Psoas muscle (tissue), 8 donors: Measurements from ENCODE around the gene COG2. TPM values are rescaled to one million over a fixed set of nuclear protein-coding genes. Genes with fewer than 3 reads are reported as not detected.

ENCODE experiments used
- ATAC-seq, 4 donors: fragments of 200-7000 bp; cut with Tn5 transposase; one replicate each; pipeline ENCODE4 v1.9.1; 2020; ENCODE audit warnings: moderate library complexity in 3 of 4, mild to moderate bottlenecking in 2 of 4
- DNase-seq, 2 donors: peaks; one replicate each; pipeline ENCODE4 v3.0.0-alpha.2; 2020
- H3K27ac ChIP-seq: fragments of 200-600 bp; one replicate; pipeline ENCODE4 v1.8.0; 2022
- H3K27me3 ChIP-seq, 3 donors: fragments of 200-600 bp in 1 of 3; one replicate each; pipeline versions ENCODE4 v1.6.1 to v1.8.0; 2013 to 2022; ENCODE audit warnings: low read length in 2 of 3, mild to moderate bottlenecking in 2 of 3, moderate library complexity in 1 of 3; ENCODE audit not compliant: insufficient read depth in 3 of 3
- H3K36me3 ChIP-seq, 2 donors: fragments of 200-600 bp in 1 of 2; one replicate each; pipeline versions ENCODE4 v1.6.1 to v1.8.0; 2013 to 2022; ENCODE audit warnings: low read depth in 1 of 2, mild to moderate bottlenecking in 1 of 2, moderate library complexity in 1 of 2; ENCODE audit not compliant: insufficient read depth in 1 of 2
- H3K4me1 ChIP-seq: fragments of 200-600 bp; one replicate; pipeline ENCODE4 v1.8.0; 2022
- H3K4me3 ChIP-seq: fragments of 200-600 bp; one replicate; pipeline ENCODE4 v1.8.0; 2022; ENCODE audit warnings: mild to moderate bottlenecking
- H3K9me3 ChIP-seq: fragments of 200-600 bp; one replicate; pipeline ENCODE4 v1.8.0; 2022
- WGBS, 3 donors: extraction: QIAGEN DNeasy Blood & Tissue Kit; methylation state at CpG; one replicate each; pipeline versions ENCODE4 v1.1.6 to v1.1.7; 2013; 5-methylcytosine and 5-hydroxymethylcytosine counted together
- intact Hi-C, 2 donors: fragments of 100-400 bp; cut with DNase I; formaldehyde crosslinking; loops; one replicate each; pipeline versions ENCODE4 v1.11.0 to v1.14.2; 2022
- polyA plus RNA-seq, 3 donors: library from polyadenylated mRNA; stranded (reverse); fragments of 200-250 nt; gene quantifications; one replicate each; pipeline ENCODE4 v1.2.3, GENCODE V29; 2013
- total RNA-seq, 4 donors: library from RNA; stranded (reverse); fragmentation: NEBNext Ultra II Directional in 2 of 4; extraction: Animal tissue kit (Norgen Biotek cat#: 25700) in 2 of 4; gene quantifications; one replicate each; pipeline versions ENCODE4 v1.2.1 to v1.2.4, GENCODE V29; 2021 to 2023
- TF ChIP-seq, protein P1 (sequence below): fragments of 200-600 bp; IDR thresholded peaks from one replicate; pipeline ENCODE4 v1.8.0; 2022; ENCODE audit warnings: antibody characterized with exemption
- donor health status: healthy with polysubstance abuse.
- donor health status: DM: no; HTN: no; CAD: no; lungs with moderate emphysema.
- donor health status: Bipolar disorder and iron deficiency.
- donor health status: healthy.
- donor health status: DM: yes; HTN: yes; CAD: no.
- donor health status: DM: no; HTN: no; CAD: no.
- donor health status: DM: no; HTN: no; CAD: no.
- donor health status: DM: yes; HTN: yes; CAD: no.

COG2 gene
- total and polyA plus RNA-seq, 7 donors = 11.9 to 30.5 (median 21.3) TPM

DNA sequence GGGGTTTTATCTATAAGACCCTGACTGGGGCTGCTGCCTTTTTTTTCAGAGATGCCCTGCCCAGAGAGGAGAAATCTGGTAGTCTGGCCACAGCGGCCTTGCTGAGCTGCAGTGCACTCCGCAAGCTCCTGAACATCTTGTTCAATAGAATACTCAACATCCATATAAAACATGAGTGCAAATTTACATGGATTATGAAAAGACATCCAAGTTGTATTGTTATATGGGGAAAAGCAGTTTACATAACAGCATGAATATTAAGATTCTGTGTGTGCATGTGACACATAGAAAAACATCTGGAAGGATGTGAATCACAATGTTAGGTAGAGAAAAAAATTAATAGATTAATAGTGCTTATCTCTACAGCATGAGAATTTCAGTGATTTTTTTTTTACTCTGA is 16.4 kb downstream of the COG2 start:
- intact Hi-C loops = no loop called here
- whole genome bisulfite sequencing, 3 donors = 90 to 95% (median 94%) methylated on average over 2 of the region's 2 CpGs
- no peak for DNase-seq

DNA sequence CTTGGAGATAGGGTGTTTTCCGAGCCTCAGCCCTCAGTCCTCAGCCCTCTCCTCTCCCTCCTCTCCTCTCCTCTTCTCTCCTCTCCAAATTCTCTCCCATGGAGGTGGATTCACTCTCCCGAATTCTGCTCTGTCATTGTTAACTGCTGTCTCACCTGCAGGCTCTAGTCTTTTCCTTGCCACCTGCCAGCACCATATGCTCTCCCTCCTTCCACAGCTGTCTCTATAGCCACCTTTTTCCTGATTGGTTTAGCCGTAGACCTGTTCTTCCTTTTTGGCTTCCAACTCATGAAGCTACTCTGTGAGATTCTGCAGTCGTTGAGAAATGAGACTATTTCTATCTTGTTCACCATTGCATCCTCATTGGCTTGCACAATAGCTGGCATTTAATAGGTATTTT is 19.7 kb downstream of the COG2 start:
- no peaks in the 10 kb centered on the region for H3K4me1 ChIP-seq
- H3K27ac ChIP-seq = no peak overlapping the region
- WGBS, 3 donors = 75 to 81% (median 76%) methylated on average over 4 of the region's 4 CpGs
- H3K4me3 ChIP-seq = no peak overlapping the region
- ATAC-seq (no peak), DNase-seq (no peak)
- peaks cover 3 to 74% of the 10 kb centered on the region in 2 donors for H3K36me3 ChIP-seq
- no peaks in the 10 kb centered on the region for H3K27me3 ChIP-seq
- intact Hi-C loops = no loop called here
- TF ChIP-seq, protein P1, sequence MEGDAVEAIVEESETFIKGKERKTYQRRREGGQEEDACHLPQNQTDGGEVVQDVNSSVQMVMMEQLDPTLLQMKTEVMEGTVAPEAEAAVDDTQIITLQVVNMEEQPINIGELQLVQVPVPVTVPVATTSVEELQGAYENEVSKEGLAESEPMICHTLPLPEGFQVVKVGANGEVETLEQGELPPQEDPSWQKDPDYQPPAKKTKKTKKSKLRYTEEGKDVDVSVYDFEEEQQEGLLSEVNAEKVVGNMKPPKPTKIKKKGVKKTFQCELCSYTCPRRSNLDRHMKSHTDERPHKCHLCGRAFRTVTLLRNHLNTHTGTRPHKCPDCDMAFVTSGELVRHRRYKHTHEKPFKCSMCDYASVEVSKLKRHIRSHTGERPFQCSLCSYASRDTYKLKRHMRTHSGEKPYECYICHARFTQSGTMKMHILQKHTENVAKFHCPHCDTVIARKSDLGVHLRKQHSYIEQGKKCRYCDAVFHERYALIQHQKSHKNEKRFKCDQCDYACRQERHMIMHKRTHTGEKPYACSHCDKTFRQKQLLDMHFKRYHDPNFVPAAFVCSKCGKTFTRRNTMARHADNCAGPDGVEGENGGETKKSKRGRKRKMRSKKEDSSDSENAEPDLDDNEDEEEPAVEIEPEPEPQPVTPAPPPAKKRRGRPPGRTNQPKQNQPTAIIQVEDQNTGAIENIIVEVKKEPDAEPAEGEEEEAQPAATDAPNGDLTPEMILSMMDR = no peak
- no peaks in the 10 kb centered on the region for H3K9me3 ChIP-seq

More for the DNA sequence above, 16.4 kb downstream of the COG2 start:
- Histone ChIP-seq H3K9me3 (no peaks in the 10 kb centered on the region), H3K4me1 (no peaks in the 10 kb centered on the region), H3K27me3 (no peaks in the 10 kb centered on the region), H3K4me3 (no peak overlapping the region), H3K27ac (no peak overlapping the region), H3K36me3 (peaks cover 0 to 43% of the 10 kb centered on the region in 2 donors)
- no peak for ATAC-seq
- TF ChIP-seq, protein P1 = no peak

DNA sequence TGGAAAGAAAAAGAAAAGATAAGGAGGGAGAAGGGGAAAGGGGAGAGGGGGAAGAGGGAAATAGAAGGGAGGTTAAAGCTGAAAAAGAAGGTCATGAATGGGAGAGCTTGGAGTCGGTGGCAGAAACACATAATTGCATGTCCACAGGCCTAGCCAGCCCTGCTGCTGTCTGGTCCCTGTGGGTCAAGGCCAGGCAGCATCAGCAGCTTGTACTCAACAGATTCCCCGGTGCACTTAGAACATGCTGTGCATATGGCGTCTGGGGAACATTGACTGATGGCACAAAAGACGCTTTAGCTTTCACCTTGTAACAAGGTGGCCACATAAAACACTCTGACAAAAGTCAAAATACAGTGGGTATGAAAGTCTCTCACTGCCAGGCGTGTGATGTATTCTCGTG is 25.9 kb downstream of the COG2 start:
- TF ChIP-seq, protein P1 = no peak
- intact Hi-C loops = no loop called here
- Histone ChIP-seq H3K27ac (no peak overlapping the region), H3K4me3 (no peak overlapping the region), H3K9me3 (no peaks in the 10 kb centered on the region), H3K4me1 (no peaks in the 10 kb centered on the region), H3K36me3 (peaks cover 10 to 99% of the 10 kb centered on the region in 2 donors), H3K27me3 (no peaks in the 10 kb centered on the region)
- WGBS, 3 donors = 88 to 93% (median 91%) methylated on average over 6 of the region's 6 CpGs
- no peak for DNase-seq
- no peak for ATAC-seq

DNA sequence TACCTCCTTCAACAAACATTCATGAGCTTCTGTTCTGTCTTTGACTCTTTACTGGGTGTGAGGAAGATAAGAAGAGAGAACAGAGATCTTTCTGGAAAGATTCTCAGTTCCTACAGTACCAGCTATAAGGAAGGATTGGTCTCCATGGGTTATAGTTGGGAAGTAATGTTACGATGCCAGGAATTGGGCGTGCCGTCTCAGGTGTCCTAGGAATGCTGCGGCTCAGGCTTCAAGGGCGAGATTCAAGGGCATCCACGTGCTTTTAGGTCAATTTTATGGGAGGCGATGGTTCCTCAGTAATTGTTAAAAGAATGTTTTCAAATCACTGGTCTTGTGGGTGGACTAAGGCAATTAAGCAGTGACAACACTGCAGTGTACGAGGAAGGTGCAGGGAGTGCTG is 27.3 kb downstream of the COG2 start:
- no peak for ATAC-seq
- Histone ChIP-seq H3K9me3 (no peaks in the 10 kb centered on the region), H3K27me3 (no peaks in the 10 kb centered on the region), H3K4me1 (no peaks in the 10 kb centered on the region), H3K27ac (no peak overlapping the region), H3K4me3 (no peak overlapping the region), H3K36me3 (peaks cover 10 to 100% of the 10 kb centered on the region in 2 donors)
- WGBS, 3 donors = 78 to 89% (median 81%) methylated on average over 8 of the region's 8 CpGs
- TF ChIP-seq, protein P1 = no peak
- DNase-seq = no peak
- intact Hi-C loops = no loop called here

DNA sequence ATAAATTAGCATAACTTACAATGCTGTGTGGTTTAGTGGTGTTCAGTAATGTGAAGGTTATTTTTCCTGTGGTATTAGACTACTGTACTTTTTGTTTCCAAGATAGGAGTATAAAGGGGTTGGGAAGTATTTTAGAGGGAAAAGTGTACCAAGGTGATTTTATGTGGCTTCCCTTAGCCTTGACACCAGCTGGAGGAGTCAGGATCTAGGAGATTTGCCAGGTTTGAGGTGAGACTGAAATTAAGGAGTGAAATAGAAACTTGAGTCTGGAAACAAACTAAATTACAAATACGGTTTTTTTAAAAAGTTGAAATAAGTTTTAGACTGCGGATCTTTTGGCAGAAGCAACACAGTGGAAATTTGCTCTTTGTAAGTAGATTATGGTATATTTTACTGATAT is 32.3 kb downstream of the COG2 start:
- 88 to 96% (median 95%) methylated on average over 2 of the region's 2 CpGs for WGBS, 3 donors
- Histone ChIP-seq H3K27ac (no peak overlapping the region), H3K9me3 (no peaks in the 10 kb centered on the region), H3K36me3 (peaks cover 9 to 100% of the 10 kb centered on the region in 2 donors), H3K4me3 (no peak overlapping the region), H3K4me1 (no peaks in the 10 kb centered on the region), H3K27me3 (no peaks in the 10 kb centered on the region)
- no peak for DNase-seq
- ATAC-seq = no peak
- intact Hi-C loops = no loop called here
- TF ChIP-seq, protein P1 = no peak
